ENCODE data around the gene DIP2B.

Gene DIP2B

GRCh38 chr12:50615907-50616296 lies 111.1 kb downstream of the DIP2B start:
- no peaks in the 10 kb centered on the region for H3K9me3 ChIP-seq
- H3K27ac ChIP-seq, result no peak overlapping the region
- DNase-seq, result no peak
- H3K36me3 ChIP-seq, result no peaks in the 10 kb centered on the region
- TF ChIP-seq, protein P1, sequence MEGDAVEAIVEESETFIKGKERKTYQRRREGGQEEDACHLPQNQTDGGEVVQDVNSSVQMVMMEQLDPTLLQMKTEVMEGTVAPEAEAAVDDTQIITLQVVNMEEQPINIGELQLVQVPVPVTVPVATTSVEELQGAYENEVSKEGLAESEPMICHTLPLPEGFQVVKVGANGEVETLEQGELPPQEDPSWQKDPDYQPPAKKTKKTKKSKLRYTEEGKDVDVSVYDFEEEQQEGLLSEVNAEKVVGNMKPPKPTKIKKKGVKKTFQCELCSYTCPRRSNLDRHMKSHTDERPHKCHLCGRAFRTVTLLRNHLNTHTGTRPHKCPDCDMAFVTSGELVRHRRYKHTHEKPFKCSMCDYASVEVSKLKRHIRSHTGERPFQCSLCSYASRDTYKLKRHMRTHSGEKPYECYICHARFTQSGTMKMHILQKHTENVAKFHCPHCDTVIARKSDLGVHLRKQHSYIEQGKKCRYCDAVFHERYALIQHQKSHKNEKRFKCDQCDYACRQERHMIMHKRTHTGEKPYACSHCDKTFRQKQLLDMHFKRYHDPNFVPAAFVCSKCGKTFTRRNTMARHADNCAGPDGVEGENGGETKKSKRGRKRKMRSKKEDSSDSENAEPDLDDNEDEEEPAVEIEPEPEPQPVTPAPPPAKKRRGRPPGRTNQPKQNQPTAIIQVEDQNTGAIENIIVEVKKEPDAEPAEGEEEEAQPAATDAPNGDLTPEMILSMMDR (IDR thresholded peaks at IDR 0.05), result no peak
- peaks cover 0 to 44% (median 7%) of the 10 kb centered on the region in 4 donors for H3K4me1 ChIP-seq
- H3K4me3 ChIP-seq, result no peak overlapping the region
- no peaks in the 10 kb centered on the region for H3K27me3 ChIP-seq
- intact Hi-C loops (cut with DNase I; ENCODE audit: low total_unique reads), result no loop called here

DNA sequence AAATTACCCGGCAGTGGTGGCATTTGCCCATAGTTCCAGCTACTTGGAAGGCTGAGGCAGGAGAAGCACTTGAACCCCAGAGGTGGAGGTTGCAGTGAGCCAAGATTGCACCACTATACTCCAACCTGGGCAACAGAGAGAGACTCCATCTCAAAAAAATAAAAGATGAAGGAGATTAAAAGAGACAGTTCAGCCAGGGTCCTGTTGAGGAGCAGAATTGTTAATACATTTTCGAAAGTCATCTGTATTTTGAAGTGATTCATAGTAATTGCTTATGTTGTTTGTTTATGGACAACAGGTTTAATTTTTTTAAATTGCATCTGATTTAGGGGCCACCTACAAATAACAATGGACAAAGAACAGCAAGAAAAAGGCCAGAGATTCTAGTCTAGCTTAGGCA lies 112.9 kb downstream of the DIP2B start:
- no peak for DNase-seq
- intact Hi-C loops (cut with DNase I; ENCODE audit: low total_unique reads), result no loop called here
- Histone ChIP-seq H3K9me3 (no peaks in the 10 kb centered on the region), H3K4me3 (no peak overlapping the region), H3K36me3 (no peaks in the 10 kb centered on the region), H3K27me3 (no peaks in the 10 kb centered on the region), H3K27ac (no peak overlapping the region), H3K4me1 (peaks cover 0 to 48% (median 13%) of the 10 kb centered on the region in 4 donors)
- TF ChIP-seq, protein P1 (IDR thresholded peaks at IDR 0.05), result no peak

- H3K27ac ChIP-seq, result no peak overlapping the region
- no peaks in the 10 kb centered on the region for H3K9me3 ChIP-seq
- intact Hi-C loops (cut with DNase I; ENCODE audit: low total_unique reads), result no loop called here
- H3K27me3 ChIP-seq, result no peaks in the 10 kb centered on the region
- TF ChIP-seq, protein P1 (IDR thresholded peaks at IDR 0.05), result no peak
- no peak overlapping the region for H3K4me3 ChIP-seq
- peaks cover 0 to 44% (median 13%) of the 10 kb centered on the region in 4 donors for H3K4me1 ChIP-seq
- H3K36me3 ChIP-seq, result no peaks in the 10 kb centered on the region
- no peak for DNase-seq
Observed at GRCh38 chr12:50618864-50619609, 114.3 kb downstream of the DIP2B start.

DNA sequence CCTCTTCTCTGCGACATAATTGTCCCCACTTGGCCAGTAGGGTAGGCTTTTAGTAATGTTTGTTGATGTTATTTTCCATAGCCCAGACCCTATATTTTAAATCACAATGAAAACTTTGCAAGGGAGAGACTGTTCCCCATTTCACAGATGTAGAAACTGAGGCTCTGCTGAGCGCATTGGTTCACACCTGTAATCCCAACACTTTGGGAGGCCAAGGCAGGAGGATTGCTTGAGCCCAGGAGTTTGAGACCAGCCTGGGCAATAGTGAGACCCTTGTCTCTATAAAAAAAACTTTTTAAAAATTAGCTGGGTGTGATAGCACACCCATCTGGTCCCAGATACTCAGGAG lies 114.8 kb downstream of the DIP2B start:
- H3K27ac ChIP-seq, result no peak overlapping the region

DNA sequence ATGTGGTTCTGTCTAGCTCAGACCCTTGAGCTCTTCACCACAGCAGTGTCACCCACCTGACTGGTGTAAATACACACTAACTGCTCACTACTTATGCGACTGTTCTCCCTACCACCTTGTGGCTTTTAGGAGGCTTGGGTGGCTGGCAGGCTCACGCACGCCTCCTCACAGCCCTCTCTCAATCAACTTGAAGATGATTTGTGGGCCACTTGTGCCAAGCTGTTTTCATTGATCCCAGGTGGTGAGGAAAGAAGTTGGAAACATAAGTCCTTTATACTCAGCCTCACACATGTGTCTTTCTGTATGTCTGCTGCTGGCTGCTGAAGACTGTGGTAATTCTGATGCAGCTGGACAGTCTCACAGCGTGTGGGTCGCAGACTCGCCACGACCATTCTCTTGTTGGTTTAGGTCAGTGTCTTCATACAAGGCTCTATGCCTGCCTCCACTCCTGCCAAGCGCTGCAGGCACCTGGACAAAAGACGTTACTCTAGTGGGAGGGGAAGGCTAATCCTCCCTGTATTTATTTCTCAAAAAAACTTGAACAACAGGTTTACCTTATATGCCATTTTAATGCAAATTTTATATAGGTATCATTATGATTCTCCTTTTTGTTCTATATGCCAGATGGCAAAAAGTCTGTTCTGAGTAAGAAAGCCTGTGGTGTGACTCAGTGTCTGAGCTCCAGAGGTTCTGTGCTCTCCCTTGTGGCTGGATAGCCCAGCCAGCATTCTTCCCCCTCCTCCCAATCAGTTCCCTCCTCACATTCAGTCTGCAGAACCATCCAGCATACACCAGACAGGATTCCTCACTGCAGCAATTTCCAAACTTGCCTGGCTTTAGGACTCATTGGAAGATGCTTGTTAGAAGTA lies 115.6 kb downstream of the DIP2B start:
- TF ChIP-seq, protein P1 (IDR thresholded peaks at IDR 0.05), result no peak
- Histone ChIP-seq H3K27me3 (no peaks in the 10 kb centered on the region), H3K36me3 (no peaks in the 10 kb centered on the region), H3K9me3 (no peaks in the 10 kb centered on the region), H3K27ac (no peak overlapping the region), H3K4me3 (no peak overlapping the region), H3K4me1 (peaks cover 0 to 37% (median 10%) of the 10 kb centered on the region in 4 donors)
- DNase-seq, result no peak
- intact Hi-C loops (cut with DNase I; ENCODE audit: low total_unique reads), result no loop called here

More for the DNA sequence above, 114.8 kb downstream of the DIP2B start:
- peaks cover 0 to 39% (median 12%) of the 10 kb centered on the region in 4 donors for H3K4me1 ChIP-seq
- H3K9me3 ChIP-seq, result no peaks in the 10 kb centered on the region
- DNase-seq, result no peak
- intact Hi-C loops (cut with DNase I; ENCODE audit: low total_unique reads), result no loop called here
- TF ChIP-seq, protein P1 (IDR thresholded peaks at IDR 0.05), result no peak
- H3K27me3 ChIP-seq, result no peaks in the 10 kb centered on the region
- no peak overlapping the region for H3K4me3 ChIP-seq
- H3K36me3 ChIP-seq, result no peaks in the 10 kb centered on the region

Data from tibial artery (tissue), 4 donors.